ENCODE measurements around the gene ZNF697.
"Not testable (repeated sequence)": the region's sequence is repeated elsewhere in the genome, so short reads cannot be mapped to it uniquely, and the experiment has no call there.

ZNF697 gene

GRCh38 chr1:119593805-119594204, 54.3 kb downstream of the ZNF697 start:
- H3K27me3 Mint-ChIP-seq: peaks cover 10% of the 10 kb centered on the region
- H3K27ac Mint-ChIP-seq: no peak overlapping the region
- no peaks in the 10 kb centered on the region for H3K9me3 Mint-ChIP-seq
- CTCF ChIA-PET: no interaction called here
- H3K4me1 Mint-ChIP-seq: no peaks in the 10 kb centered on the region
- H3K36me3 Mint-ChIP-seq: no peaks in the 10 kb centered on the region
- H3K4me3 Mint-ChIP-seq: no peak overlapping the region
- DNase-seq: no peak

DNA sequence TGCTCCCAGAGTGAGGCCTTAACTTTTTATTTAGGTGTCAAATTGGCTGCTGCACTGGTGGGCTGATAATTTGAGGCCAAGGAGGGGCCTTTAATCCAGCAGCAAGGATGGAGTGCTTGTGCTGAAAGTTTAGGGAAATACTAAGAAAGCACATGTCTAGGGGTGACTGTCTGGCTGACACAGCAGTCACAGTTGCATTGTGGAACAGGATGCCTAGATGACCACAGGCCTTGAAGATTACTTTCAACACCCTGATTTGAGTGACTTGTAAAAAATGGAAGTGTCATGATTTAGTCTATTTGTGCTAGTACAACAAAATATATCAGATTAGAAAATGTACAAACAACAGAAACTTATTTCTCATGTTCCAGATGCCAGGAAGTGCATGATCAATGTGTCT, 57.7 kb downstream of the ZNF697 start:
- no peak for DNase-seq
- Mint-ChIP-seq H3K36me3 (no peaks in the 10 kb centered on the region), H3K27ac (no peak overlapping the region), H3K4me3 (no peak overlapping the region), H3K27me3 (peaks cover 15% of the 10 kb centered on the region), H3K9me3 (no peaks in the 10 kb centered on the region), H3K4me1 (no peaks in the 10 kb centered on the region)
- CTCF ChIA-PET: no interaction called here

GRCh38 chr1:119588621-119589020, 59.4 kb downstream of the ZNF697 start:
- CTCF ChIA-PET: no interaction called here
- Mint-ChIP-seq H3K4me3 (no peak overlapping the region), H3K36me3 (no peaks in the 10 kb centered on the region), H3K27ac (no peak overlapping the region), H3K4me1 (no peaks in the 10 kb centered on the region), H3K9me3 (no peaks in the 10 kb centered on the region), H3K27me3 (peaks cover 10% of the 10 kb centered on the region)
- no peak for DNase-seq

GRCh38 chr1:119587341-119587740, 60.7 kb downstream of the ZNF697 start:
- Mint-ChIP-seq H3K27me3 (peaks cover 16% of the 10 kb centered on the region), H3K4me3 (no peak overlapping the region), H3K4me1 (no peaks in the 10 kb centered on the region), H3K27ac (no peak overlapping the region), H3K9me3 (no peaks in the 10 kb centered on the region), H3K36me3 (no peaks in the 10 kb centered on the region)
- CTCF ChIA-PET: no interaction called here
- DNase-seq: no peak

- H3K9me3 Mint-ChIP-seq, H3K27ac Mint-ChIP-seq, H3K4me3 Mint-ChIP-seq, DNase-seq, H3K4me1 Mint-ChIP-seq, H3K36me3 Mint-ChIP-seq, CTCF ChIA-PET: not testable (repeated sequence)
- H3K27me3 Mint-ChIP-seq: peaks cover 22% of the 10 kb centered on the region
These were observed 62.3 kb downstream of the ZNF697 start for GRCh38 chr1:119585801-119586200.

DNA sequence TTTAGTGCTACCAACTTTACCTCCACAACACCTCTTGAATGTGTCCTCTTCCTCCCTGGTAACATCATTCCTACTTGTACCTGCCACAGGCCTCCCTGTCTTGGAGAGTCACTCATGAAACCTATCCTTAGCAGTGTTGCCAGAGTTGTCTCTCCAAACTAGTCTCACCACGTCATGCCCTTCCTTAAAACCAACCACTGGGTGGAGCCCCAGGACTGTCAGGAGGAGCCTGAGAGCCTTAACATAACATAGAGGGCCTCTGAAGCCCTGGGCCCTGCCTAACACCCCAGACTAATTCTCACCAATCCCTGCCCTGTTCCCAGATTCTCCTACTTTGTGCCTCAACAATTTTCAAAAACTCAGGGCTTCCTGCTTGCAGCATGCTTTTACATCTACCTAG, 65.3 kb downstream of the ZNF697 start:
- Mint-ChIP-seq H3K4me1 (no peaks in the 10 kb centered on the region), H3K27ac (no peak overlapping the region), H3K27me3 (peaks cover 25% of the 10 kb centered on the region), H3K9me3 (no peaks in the 10 kb centered on the region), H3K4me3 (no peak overlapping the region), H3K36me3 (no peaks in the 10 kb centered on the region)
- CTCF ChIA-PET: no interaction called here
- peak; percentile 25 for DNase-seq

- DNase-seq, H3K9me3 Mint-ChIP-seq, H3K36me3 Mint-ChIP-seq, H3K4me3 Mint-ChIP-seq, H3K27ac Mint-ChIP-seq, H3K4me1 Mint-ChIP-seq, CTCF ChIA-PET: not testable (repeated sequence)
- peaks cover 18% of the 10 kb centered on the region for H3K27me3 Mint-ChIP-seq
These were observed 67.0 kb downstream of the ZNF697 start for GRCh38 chr1:119581076-119581475.

- H3K9me3 Mint-ChIP-seq: no peaks in the 10 kb centered on the region
- H3K27me3 Mint-ChIP-seq: peaks cover 8% of the 10 kb centered on the region
- no peak overlapping the region for H3K27ac Mint-ChIP-seq
- CTCF ChIA-PET: no interaction called here
- H3K4me3 Mint-ChIP-seq: no peak overlapping the region
- DNase-seq: no peak
- H3K36me3 Mint-ChIP-seq: no peaks in the 10 kb centered on the region
- H3K4me1 Mint-ChIP-seq: no peaks in the 10 kb centered on the region
These were observed 74.2 kb downstream of the ZNF697 start for GRCh38 chr1:119573886-119574285.

DNA sequence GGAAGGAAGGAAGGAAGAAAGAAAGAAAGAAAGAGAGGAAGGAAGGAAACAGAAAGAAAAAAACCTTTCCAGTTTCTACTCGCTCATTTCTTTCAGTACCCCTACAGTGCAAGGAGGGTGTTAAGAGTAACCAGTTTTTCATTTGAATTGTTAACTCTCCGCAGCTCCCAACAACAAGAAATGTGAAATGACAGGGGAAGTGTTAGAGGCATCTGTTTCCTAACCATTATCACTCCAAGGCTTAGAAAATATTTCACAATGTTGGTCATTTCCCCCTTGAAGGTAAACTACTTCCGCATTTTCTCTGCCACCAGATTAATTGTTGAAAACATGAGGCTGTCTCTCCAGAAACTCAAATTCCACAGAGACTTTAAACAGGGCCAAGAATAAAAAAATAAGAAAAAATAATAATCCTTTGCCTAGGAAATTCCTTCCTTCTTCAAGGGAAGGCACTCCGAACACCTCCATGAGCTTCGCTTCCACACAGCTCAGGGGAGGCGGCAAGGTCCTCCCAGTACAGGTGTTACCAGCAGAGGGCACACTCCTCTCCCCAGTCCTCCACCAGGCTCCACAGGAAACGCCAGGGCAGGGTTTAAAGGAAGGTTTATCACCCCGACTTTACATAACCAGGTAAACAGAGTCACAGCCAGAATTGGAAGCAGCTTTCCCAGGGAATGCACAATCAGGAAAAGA, 78.0 kb downstream of the ZNF697 start:
- H3K9me3 Mint-ChIP-seq, H3K4me1 Mint-ChIP-seq, H3K4me3 Mint-ChIP-seq, H3K27ac Mint-ChIP-seq, DNase-seq, CTCF ChIA-PET, H3K36me3 Mint-ChIP-seq: not testable (repeated sequence)
- peaks cover 18% of the 10 kb centered on the region for H3K27me3 Mint-ChIP-seq
